HepG2 (cell line): ENCODE results near the gene GNB1.

Experiments
- CHD4 ChIP-seq: fragments of 200-600 bp; sonication (generic); IDR thresholded peaks from 2 replicates; pipeline ENCODE4 v1.7.0; 2017; ENCODE audit warnings: mild to moderate bottlenecking, low read length, borderline replicate concordance
- MAZ ChIP-seq, 2 experiments: sonication (generic) in 1 of 2; formaldehyde crosslinking in 1 of 2; IDR thresholded peaks; 2 replicates each; pipeline versions ENCODE4 v1.5.0 to v1.6.1; 2012 to 2020; ENCODE audit warnings: low read depth in 2 of 2, mild to moderate bottlenecking in 2 of 2, borderline replicate concordance in 1 of 2, improper control_type of control experiment in 1 of 2, low read length in 1 of 2, missing genetic modification reagents in 1 of 2, moderate library complexity in 1 of 2
- PRDM15 ChIP-seq: sonication (generic); formaldehyde crosslinking; IDR thresholded peaks from 2 replicates; pipeline ENCODE4 v1.4.0; 2020; ENCODE audit warnings: missing genetic modification reagents
- SOX6 ChIP-seq, 2 experiments: fragments of 450-650 bp in 1 of 2; sonication (generic) in 1 of 2; formaldehyde crosslinking in 1 of 2; IDR thresholded peaks; 2 replicates each; pipeline versions ENCODE4 v1.4.0 to v1.6.1; 2017 to 2020; ENCODE audit warnings: antibody characterized with exemption in 1 of 2, mild to moderate bottlenecking in 1 of 2, missing genetic modification reagents in 1 of 2
- ZBTB33 ChIP-seq: sonication (generic); formaldehyde crosslinking; IDR thresholded peaks from 2 replicates; pipeline ENCODE4 v1.4.0; 2020; ENCODE audit warnings: missing genetic modification reagents
- ZBTB34 ChIP-seq: sonication (generic); formaldehyde crosslinking; IDR thresholded peaks from 2 replicates; pipeline ENCODE4 v1.8.0; 2022; ENCODE audit warnings: mild to moderate bottlenecking, missing genetic modification reagents
- TF ChIP-seq, protein P1 (sequence below): sonication (generic); formaldehyde crosslinking; conservative IDR thresholded peaks from 2 replicates; pipeline ENCODE4 v1.4.0; 2020; ENCODE audit warnings: missing genetic modification reagents

GRCh38 chr1:1858382-1859086 is 32.4 kb downstream of the GNB1 start:
- TF ChIP-seq SOX6 (IDR thresholded peaks at IDR 0.05): no peak
- TF ChIP-seq SOX6 (CRISPR knock-in tag; IDR thresholded peaks at IDR 0.05): no peak
- TF ChIP-seq ZBTB33: no peak
- no peak for TF ChIP-seq PRDM15 (CRISPR knock-in tag)
- TF ChIP-seq CHD4: no peak
- TF ChIP-seq ZBTB34: no peak
- TF ChIP-seq MAZ (IDR thresholded peaks at IDR 0.05; ENCODE audit: borderline replicate concordance, low read depth, low read length): no peak
- TF ChIP-seq MAZ (CRISPR knock-in tag; IDR thresholded peaks at IDR 0.05; ENCODE audit: low read depth): no peak
- TF ChIP-seq, protein P1, sequence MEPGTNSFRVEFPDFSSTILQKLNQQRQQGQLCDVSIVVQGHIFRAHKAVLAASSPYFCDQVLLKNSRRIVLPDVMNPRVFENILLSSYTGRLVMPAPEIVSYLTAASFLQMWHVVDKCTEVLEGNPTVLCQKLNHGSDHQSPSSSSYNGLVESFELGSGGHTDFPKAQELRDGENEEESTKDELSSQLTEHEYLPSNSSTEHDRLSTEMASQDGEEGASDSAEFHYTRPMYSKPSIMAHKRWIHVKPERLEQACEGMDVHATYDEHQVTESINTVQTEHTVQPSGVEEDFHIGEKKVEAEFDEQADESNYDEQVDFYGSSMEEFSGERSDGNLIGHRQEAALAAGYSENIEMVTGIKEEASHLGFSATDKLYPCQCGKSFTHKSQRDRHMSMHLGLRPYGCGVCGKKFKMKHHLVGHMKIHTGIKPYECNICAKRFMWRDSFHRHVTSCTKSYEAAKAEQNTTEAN: no peak
